Right lobe of liver (tissue), 4 donors: ENCODE data around the gene CRB1.

Source experiments
- POLR2A ChIP-seq: fragments of 450-650 bp; IDR thresholded peaks from one replicate; pipeline ENCODE4 v1.6.1; 2017; ENCODE audit warnings: antibody characterized with exemption, mild to moderate bottlenecking
- TF ChIP-seq, protein P1 (sequence below), 4 donors: fragments of 200-600 bp in 3 of 4; fragments of 450-650 bp in 1 of 4; IDR thresholded peaks; one replicate each; pipeline versions ENCODE4 v1.5.1 to v1.8.0; 2016 to 2022; ENCODE audit warnings: antibody characterized with exemption in 4 of 4, mild to moderate bottlenecking in 2 of 4
- donor health status: DM: no; HTN: no; CAD: no.
- donor health status: DM: no; HTN: no; CAD: no.
- donor health status: DM: no; HTN: yes; CAD: no.

DNA sequence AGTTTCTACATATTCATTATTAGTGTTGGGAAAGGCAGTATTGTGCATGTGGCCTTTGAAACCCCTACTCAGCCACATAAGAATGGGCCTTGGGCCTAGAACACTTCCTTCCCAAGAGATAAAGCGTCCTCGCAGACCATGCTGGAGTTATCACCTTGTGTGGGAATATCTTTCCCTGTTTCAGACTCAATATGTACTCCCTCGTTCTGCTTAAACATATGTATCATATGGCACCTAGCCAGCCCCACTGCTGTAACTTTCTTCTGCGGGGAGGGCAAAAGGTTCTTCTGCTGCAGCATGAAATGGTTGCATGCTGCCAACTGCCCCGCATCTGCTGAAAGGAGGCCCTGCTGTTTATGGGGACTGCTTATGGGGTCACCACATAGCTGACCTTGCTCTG, 92.0 kb downstream of the CRB1 start:
- TF ChIP-seq POLR2A, result no peak
- TF ChIP-seq, protein P1, sequence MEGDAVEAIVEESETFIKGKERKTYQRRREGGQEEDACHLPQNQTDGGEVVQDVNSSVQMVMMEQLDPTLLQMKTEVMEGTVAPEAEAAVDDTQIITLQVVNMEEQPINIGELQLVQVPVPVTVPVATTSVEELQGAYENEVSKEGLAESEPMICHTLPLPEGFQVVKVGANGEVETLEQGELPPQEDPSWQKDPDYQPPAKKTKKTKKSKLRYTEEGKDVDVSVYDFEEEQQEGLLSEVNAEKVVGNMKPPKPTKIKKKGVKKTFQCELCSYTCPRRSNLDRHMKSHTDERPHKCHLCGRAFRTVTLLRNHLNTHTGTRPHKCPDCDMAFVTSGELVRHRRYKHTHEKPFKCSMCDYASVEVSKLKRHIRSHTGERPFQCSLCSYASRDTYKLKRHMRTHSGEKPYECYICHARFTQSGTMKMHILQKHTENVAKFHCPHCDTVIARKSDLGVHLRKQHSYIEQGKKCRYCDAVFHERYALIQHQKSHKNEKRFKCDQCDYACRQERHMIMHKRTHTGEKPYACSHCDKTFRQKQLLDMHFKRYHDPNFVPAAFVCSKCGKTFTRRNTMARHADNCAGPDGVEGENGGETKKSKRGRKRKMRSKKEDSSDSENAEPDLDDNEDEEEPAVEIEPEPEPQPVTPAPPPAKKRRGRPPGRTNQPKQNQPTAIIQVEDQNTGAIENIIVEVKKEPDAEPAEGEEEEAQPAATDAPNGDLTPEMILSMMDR (IDR thresholded peaks at IDR 0.05), result no peak
